OCI-LY1 (cell line): ENCODE data around the gene ADAR.
"Not testable (repeated sequence)": the region's sequence is repeated elsewhere in the genome, so short reads cannot be mapped to it uniquely, and the experiment has no call there.

Experiments
- CTCF ChIP-seq: fragments of 200-600 bp; sonication (generic), shearing (Covaris generic); IDR thresholded peaks from 2 replicates; pipeline ENCODE4 v1.5.1; 2017; ENCODE audit warnings: mild to moderate bottlenecking, antibody characterized with exemption, low read length, moderate library complexity, mixed read lengths
- EZH2 ChIP-seq: fragments of 200-600 bp; sonication (generic), shearing (Covaris generic); IDR thresholded peaks from 2 replicates; pipeline ENCODE4 v1.8.0; 2017; ENCODE audit warnings: borderline replicate concordance, mixed run types, mild to moderate bottlenecking, antibody characterized with exemption, low read length, moderate library complexity, mixed read lengths

GRCh38 chr1:154644724-154645123 is 36.7 kb upstream of the ADAR start:
- TF ChIP-seq CTCF, EZH2: not testable (repeated sequence)
